HG02798 (cell line): Measurements from ENCODE around the gene SMARCD1.
"Not testable (repeated sequence)": the region's sequence is repeated elsewhere in the genome, so short reads cannot be mapped to it uniquely, and the experiment has no call there.

Experiments used
- ATAC-seq: cut with Tn5 transposase; IDR thresholded peaks from one replicate; pipeline ENCODE4 v1.9.1; 2021; ENCODE audit warnings: mild to moderate bottlenecking; ENCODE audit not compliant: unreplicated experiment, poor library complexity

The SMARCD1 gene

DNA sequence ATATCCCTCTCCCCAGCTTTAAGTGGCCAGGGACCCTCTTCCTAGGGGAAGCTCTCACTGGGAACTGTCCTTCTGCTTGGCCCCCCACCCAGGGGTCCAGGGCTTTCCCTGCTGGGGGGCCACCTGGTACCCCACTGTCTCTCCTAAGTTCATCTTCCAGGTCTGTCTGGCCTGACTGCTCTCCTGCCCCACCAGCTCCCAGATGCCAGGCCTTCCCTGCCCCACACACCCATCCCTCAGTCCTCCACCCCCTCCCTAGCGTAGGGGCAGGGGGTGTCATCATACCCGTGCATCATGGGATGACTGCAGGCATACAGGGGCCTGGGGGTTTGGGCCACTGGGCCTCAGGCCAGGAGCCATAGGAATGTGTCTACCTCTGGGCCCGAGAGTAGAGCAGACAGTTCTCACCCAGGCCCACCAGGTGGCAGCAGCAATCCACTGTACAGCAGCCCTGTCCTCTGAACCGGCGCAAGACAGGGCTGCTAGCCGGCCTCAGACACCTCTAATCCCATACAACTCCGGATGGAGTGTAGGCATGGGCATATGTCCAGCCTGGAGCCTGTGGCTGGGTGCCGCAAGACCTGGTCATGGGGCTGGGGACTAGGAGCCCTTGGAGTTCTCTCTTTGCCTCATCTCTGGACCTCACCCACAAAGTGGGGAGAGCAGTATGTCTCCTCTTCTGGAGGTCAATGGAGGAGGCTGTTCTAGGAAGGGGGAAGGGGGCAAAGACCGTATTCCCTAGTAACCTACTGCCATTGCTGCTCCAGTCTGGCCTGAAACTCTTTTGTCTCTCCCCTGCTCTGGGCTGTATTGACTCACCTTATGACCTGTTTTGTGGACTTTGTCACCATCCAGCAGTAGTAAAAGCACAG lies 10.0 kb upstream of the SMARCD1 start:
- peak; percentile 83 for ATAC-seq

GRCh38 chr12:50075808-50076170 lies 9.4 kb upstream of the SMARCD1 start:
- ATAC-seq = no peak

- ATAC-seq = no peak
Measured at GRCh38 chr12:50077099-50077498, 8.0 kb upstream of the SMARCD1 start.

DNA sequence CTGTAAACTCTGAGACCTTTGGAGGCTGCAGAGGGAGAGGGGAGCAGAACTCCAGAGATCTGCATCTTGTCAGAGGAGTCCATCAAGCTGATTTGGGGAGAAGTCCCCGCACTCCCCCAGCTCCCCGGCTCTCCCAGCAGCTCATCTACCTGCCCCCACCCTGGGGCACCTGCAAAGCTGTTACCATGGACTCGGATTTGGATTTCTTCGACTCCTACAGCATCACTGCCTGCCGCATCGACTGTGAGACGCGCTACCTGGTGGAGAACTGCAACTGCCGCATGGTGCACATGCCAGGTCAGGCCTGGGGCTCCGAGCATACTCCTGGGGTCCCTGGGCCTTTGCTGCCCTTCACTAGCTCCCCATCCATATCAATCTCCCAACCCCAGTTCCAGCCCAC lies 6.9 kb upstream of the SMARCD1 start:
- no peak for ATAC-seq

DNA sequence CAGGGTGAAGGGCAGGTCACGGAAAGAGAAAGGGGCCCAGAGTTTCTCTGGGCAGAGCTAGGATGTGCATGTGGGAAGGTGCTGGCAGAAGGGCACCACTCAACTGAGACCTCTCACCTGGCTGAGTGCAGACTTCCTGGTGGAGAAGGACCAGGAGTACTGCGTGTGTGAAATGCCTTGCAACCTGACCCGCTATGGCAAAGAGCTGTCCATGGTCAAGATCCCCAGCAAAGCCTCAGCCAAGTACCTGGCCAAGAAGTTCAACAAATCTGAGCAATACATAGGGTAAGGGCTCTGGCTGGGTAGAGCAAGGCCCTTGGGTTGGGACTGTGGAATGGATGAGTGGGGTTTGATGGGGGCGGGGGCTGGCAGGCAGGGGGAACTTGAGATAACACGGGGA lies 5.4 kb upstream of the SMARCD1 start:
- ATAC-seq = no peak

GRCh38 chr12:50081096-50081808 lies 3.9 kb upstream of the SMARCD1 start:
- ATAC-seq = no peak

GRCh38 chr12:50082644-50083043 lies 2.5 kb upstream of the SMARCD1 start:
- ATAC-seq = no peak

DNA sequence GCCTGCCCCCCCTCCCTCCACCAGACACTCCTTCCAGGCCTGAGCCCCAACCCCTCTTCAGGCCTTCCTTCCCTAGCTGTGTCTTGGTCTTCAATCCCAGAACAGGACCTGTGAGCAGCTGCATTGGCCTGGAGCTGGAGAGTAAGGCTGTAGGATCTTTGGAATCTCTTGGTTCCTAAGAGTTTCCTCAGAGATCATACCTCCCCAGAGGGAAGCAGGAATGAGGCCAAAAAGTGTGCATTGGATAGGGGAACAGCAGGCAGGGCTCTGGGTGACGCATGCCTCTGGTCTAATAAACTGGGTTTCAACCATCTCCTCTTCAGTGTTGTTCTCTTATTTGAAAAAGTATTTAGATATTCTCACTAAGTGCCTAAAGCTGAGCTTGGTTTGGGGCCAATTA lies 1.8 kb upstream of the SMARCD1 start:
- ATAC-seq = no peak

DNA sequence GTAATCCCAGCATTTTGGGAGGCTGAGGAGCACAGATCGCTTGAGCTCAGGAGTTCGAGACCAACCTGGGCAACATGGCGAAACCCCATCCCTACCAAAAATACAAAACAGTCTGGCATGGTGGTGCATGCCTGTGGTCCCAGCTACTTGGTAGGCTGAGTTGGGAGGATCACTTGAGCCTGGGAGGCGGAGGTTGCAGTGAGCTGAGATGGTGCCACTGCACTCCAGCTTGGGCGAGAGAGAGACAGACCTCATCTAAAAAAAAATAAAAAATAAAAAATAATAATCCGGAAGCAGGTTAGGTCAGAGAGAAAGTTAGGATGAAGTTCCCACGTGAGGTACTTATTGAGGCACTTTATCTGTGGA lies 750 bp upstream of the SMARCD1 start:
- ATAC-seq = not testable (repeated sequence)

- ATAC-seq = no peak
Measured at GRCh38 chr12:50085615-50086072, 502 bp downstream of the SMARCD1 start.

- no peak for ATAC-seq
Measured at GRCh38 chr12:50086148-50086547, 1.0 kb downstream of the SMARCD1 start.

DNA sequence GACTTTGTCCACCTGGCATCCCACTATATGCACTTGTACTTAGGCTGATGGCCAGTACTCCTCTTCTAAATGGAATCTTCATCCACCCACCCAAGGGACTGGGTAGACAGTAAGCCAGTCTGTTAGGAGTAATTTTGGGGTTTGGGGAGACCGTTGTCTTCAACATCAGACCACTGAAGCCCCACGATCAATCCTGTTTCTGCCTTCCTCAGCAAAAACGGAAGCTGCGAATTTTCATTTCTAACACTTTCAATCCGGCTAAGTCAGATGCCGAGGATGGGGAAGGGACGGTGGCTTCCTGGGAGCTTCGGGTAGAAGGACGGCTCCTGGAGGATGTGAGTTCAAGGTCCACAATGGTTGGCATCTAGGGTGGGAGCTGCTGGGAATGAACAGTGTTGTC lies 2.0 kb downstream of the SMARCD1 start:
- no peak for ATAC-seq

DNA sequence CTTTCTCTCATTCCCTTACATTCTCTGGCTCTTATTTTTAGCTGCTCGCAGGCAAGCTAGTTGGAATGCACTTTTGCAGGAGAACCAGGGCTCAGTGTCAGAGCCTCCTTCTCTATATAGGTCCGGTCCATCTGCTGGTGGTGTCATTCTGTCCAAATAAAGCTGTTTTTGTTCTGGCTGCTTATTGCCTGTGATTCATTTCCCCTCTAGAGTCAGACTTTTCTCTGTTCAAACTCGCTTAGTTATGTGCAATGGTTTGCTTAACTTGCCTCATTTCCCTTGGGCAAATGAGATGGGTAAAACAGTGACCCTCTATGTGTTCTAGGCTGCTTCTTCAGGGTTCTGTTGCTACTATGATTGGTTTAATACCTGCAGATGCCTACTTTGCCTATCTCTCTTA lies 2.9 kb downstream of the SMARCD1 start:
- no peak for ATAC-seq

DNA sequence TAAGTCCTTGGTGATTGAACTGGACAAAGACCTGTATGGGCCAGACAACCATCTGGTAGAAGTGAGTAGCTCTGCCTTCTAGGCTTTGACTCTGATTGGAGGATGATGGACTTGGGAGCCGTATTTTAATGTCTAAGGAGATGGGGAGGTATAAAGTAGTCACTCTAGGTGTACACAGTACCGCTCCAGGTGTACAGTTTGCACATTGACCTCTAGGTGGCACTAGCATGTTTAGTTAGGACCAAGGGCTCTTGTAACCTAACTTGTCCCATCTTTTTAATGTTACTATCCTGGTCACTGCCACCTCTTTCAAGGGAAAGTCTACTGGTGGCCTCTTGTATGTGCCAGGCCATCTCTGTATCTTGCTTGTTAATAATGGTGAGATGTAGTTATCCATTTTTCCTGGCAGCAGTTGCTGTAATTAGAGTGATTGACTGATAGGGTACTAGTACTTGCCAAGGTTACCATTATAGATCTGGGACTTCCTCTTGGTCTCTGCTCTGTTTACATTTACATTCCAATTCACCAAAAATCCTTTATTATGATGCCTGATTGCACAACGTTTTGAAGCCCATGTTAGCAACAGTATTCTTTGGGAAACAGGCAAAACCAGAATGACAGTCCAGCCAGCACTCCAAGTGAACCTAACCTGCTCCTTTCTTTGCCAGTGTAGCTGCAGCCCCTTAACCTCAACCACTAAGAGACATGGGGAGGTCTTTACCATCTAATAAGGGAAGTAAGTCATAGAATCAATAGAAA lies 3.6 kb downstream of the SMARCD1 start:
- no peak for ATAC-seq

DNA sequence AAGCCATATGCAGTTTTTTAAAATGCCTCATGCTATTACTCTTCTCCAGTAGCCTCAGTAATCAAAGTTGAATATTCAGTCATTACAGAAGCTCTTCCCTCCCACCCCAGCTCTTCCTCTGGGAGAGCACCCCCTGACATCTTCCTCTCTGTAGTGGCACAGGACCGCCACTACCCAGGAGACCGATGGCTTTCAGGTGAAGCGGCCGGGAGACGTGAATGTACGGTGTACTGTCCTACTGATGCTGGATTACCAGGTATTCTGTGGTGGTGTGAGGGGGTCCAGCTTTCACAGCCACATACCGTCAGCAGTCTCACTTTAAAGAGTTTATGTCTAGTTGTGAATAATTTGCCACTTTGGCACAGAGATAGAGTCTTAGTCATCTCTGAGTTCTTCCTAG lies 4.6 kb downstream of the SMARCD1 start:
- ATAC-seq = no peak

- no peak for ATAC-seq
Measured at GRCh38 chr12:50090391-50090790, 5.2 kb downstream of the SMARCD1 start.

GRCh38 chr12:50097952-50098351 lies 12.8 kb downstream of the SMARCD1 start:
- no peak for ATAC-seq

- ATAC-seq = no peak
Measured at GRCh38 chr12:50099302-50100008, 14.3 kb downstream of the SMARCD1 start.

- no peak for ATAC-seq
Measured at GRCh38 chr12:50100561-50100960, 15.4 kb downstream of the SMARCD1 start.

DNA sequence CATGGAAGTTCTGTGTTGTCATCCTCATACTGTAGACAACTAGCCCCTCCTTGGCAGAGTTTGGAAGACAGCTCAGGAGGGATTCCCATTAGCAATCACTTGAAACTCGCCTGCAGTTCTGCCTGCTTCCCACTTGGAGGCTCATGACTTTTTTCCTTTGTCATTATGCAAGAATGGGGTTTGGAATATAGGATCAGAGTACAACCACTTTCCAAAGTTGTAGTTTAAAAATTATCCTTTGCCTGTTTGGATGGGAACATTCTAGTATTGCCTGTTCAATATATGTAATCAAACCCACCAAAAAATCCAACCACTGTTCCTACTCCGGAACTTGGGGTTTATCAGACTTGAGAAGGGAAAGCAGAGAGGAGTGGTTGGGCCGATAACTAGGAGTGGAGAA lies 16.5 kb downstream of the SMARCD1 start:
- ATAC-seq = no peak
